ENCODE data around the gene SLN.

Gene SLN

DNA sequence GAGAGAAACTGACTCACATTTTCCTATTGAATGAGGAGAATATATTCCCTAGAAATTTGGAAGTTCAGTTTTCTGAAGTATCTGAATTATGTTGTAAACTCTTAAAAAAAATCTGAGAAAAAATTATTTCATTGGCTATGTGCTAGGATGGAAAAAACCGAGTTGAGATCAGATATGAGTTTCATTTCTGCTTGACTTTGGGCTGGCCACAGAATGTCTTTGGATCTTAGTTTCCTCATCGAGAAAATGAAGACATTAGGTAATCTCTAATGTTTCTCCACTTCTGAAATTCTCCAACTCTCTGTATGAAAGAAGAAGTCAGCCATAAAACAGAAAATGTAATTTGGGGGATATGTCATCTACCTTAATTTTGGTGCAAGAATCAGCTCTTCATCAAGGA lies 28.8 kb downstream of the SLN start:
- no peak for DNase-seq (ENCODE audit: low read depth)

DNA sequence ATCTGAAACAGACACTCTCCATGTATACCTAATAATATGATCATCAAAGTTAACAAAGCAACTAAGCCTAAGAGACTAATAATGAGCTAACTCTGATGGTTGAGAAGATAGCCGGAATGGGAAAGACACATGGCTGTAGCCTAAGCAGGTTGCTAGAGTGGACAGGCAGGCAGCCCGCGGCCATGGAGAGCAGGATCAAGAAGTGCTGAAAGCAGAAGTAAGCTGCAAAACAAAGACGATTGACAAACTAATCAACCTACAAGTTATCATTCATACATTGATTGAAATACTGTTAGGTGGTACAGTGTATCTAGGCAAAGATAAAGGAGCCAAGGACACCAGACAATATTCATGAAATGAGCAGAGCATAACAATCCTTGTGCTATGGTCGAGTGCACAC lies 29.3 kb downstream of the SLN start:
- DNase-seq (ENCODE audit: low read depth): no peak

DNA sequence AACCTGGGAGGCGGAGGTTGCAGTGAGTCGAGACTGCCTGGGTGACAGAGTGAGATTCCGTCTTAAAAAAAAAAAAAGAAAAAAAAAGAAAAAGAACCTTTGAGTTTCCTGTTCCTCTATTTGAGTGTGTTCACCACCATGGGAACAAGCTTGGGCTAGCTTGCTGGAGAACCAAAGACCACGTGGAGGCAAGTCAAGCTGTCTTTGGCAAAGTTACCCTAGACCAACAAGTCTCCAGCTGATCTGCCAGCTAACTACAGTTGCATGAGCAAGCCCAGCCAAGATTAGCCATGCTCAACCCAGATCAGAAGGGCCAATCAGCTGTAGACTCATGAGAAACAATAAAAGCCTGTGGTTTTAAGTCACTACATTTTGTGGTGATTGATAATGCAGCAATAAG lies 29.7 kb downstream of the SLN start:
- no peak for DNase-seq (ENCODE audit: low read depth)

DNA sequence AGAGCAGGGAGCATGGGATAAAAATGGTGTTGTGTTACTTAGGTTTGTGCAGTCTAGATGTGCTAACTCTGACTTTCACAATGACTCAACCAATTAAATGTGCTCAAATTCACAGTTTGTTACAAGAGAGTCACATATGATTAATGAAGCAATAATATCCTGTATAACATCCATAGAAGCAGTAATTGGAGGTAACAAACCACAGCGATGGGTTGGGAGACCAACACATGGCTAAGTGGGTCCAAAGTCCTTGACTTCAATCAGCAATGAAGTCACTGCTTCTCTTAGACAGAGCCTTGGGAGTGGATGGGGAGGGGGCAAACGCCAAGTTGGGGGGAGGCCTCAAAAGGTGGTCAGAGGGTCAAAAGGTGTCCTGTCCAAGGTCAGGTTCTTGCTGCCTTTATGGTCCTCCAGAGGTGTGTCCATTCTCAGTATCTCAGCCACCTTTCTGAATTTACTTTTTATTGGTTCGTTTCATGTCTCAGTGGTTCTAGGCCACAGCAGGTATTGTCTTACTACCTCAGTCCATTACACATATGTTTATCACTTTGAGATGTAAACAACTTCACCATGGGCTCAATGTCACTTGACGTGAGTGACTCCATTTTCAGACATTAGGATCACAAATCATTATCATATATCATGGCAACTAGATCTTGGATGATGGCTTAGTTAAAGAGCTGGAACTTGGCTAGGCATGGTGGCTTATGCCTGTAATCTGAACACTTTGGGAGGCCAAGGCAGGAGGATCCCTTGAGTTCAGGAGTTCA lies 32.4 kb downstream of the SLN start:
- DNase-seq (ENCODE audit: low read depth): no peak

DNA sequence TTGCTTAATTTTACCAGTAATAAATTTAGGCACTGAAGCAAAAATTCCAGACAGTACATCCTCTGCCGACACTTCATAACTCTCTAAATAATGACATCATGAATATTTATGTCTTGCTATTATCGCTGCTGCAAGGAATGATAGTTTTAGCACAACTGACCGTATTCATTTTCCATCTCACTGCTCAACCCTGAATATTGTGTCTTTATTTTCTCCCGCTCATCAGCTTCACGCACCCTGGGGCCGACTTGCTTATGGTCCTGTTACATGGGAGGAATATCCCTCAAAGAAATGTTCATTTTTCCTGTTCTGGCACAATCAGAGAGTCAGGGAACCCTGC lies 33.3 kb downstream of the SLN start:
- DNase-seq (ENCODE audit: low read depth): no peak

DNA sequence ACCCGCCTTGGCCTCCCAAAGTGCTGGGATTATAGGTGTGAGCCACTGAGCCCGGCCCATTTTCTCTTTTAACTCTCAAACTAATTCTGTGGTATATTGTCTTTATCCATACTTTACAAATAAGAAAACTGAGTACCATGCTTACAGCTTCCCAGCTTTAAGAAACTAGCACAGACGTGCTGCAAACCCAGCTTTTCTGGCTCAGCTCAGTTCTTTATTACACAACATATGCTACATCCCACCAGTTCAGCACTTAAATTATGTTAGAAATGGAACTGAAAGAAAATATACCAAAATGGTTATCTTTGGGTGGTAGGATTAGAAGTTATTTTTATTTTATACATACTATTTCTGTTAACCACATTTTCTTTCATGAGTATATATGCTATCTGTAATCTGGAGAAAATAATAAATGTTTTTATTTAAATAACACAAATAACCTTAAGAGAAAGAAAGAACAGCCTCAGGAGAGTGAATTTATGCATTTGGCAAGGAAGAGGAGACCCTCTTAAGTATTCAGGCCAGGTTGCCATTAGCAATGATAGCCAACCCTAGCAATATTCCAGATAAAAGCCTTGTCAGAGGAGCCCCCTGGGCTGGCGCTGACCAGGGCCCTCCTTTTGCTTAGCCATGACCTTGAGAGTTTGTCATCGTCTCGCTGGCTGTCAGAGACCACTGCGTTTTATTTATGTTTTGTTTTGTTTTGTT lies 33.8 kb downstream of the SLN start:
- no peak for DNase-seq (ENCODE audit: low read depth)

GRCh38 chr11:107676336-107677057 lies 35.4 kb downstream of the SLN start:
- DNase-seq (ENCODE audit: low read depth): no peak

GRCh38 chr11:107675902-107676301 lies 36.0 kb downstream of the SLN start:
- DNase-seq (ENCODE audit: low read depth): no peak

DNA sequence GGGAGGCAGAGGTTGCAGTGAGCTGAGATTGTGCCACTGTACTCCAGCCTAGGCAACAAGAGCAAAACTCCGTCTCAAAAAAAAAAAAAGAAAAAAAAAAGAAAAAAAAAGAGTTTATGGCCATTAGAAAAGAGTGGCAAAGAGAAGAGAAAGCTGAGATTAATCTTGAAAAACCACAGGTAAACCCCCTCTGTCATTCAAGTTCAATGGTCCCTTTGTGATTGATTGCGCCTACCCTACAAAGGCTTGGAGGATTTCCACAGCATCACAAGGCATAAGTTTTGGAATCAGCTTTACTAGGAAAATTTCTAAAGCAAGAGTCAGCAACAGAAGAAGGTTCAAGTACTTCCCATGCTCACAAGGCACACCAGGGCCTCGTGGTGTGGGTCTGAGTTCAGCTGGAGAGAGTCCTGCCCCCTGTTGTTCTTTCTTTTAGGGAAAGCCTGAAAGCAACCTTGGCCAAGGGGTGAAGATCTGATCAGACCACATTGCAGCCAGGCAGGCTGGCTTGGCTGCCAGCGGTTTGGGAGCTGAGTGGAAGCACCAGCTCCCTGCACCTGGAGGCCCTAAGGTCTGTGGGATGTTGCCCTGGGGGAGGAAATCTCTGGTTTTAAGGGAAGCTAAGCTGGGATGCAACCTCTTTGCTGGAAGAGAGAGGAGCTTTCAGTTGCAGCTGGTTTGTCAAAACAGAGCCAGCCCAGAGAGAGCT lies 41.8 kb downstream of the SLN start:
- no peak for DNase-seq (ENCODE audit: low read depth)

DNA sequence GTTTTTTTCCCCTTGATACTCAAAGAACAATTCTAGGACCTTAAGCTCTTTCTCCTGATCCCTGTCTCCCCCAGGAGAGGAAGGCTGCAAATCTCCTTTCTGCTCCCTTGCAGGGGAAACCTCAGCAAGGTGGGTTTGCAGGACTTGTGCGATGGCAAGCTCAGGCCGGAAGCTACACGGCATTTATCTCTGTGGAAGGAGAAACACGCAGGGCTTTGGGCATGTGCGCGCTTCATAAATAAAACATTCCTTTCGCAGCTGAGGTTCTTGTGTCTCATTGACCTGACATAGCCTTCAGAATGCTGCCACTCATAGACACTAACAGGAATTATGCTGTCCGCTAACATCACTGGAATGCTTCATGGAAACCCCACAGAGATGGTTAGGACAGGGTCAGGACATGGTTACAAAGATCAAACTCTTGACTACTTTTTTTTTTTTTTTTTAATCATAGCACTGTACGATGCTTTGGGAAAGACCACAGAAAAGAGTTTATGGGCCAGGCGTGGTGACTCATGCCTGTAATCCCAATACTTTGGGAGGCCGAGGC lies 42.6 kb downstream of the SLN start:
- DNase-seq (ENCODE audit: low read depth): no peak

- DNase-seq (ENCODE audit: low read depth): no peak
These were observed 44.8 kb downstream of the SLN start for GRCh38 chr11:107666911-107667613.

GRCh38 chr11:107665018-107665417 lies 46.8 kb downstream of the SLN start:
- no peak for DNase-seq (ENCODE audit: low read depth)

DNA sequence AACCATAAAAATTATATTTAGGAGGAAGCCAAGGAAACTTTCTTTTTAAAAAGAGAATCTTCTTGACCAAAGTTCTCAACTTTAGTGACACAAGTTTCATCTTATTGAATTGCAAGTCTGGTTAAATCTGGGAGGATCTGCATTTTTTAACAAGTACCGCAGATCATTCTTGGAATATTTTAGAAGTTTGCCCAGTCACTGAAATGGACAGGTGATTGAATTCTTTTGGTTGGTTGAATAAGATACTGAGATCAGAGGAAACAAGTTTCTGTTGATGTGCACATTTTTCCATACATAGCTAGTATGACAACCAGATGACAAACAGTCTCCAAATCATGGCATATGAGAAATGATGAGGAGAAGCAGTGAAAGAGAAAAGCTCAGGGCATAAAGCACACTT lies 50.2 kb downstream of the SLN start:
- DNase-seq (ENCODE audit: low read depth): no peak

DNA sequence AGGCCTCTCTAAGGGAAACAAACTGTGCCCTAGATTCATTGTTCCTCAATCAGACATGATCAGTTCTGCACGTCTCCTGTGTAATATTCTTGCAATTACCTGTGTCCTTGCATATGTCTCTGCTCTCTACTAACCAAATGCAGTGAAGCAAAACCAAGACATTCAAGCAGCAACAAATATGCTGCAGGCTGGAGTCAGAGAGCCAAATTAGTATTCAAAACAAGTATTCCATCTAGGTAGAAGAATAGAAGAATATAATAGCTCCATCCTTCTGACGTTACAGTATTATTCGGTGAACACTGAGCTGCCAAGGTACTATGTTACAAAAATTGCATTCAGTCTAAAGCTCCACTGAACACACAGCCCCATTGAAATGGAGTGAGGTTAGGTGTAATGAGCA lies 51.8 kb downstream of the SLN start:
- no peak for DNase-seq (ENCODE audit: low read depth)

- no peak for DNase-seq (ENCODE audit: low read depth)
These were observed 52.5 kb downstream of the SLN start for GRCh38 chr11:107659310-107659709.

Data from activated T-cell treated with anti-CD3 and anti-CD28 coated beads for 1 hour (primary cell).